CD4-positive, alpha-beta T cell treated with Interleukin-21 for 1 hour (primary cell): ENCODE measurements around the gene TTC28.

Experiments
- DNase-seq: peaks from one replicate; pipeline ENCODE4 v3.0.0-alpha.2; 2020

TTC28 gene

DNA sequence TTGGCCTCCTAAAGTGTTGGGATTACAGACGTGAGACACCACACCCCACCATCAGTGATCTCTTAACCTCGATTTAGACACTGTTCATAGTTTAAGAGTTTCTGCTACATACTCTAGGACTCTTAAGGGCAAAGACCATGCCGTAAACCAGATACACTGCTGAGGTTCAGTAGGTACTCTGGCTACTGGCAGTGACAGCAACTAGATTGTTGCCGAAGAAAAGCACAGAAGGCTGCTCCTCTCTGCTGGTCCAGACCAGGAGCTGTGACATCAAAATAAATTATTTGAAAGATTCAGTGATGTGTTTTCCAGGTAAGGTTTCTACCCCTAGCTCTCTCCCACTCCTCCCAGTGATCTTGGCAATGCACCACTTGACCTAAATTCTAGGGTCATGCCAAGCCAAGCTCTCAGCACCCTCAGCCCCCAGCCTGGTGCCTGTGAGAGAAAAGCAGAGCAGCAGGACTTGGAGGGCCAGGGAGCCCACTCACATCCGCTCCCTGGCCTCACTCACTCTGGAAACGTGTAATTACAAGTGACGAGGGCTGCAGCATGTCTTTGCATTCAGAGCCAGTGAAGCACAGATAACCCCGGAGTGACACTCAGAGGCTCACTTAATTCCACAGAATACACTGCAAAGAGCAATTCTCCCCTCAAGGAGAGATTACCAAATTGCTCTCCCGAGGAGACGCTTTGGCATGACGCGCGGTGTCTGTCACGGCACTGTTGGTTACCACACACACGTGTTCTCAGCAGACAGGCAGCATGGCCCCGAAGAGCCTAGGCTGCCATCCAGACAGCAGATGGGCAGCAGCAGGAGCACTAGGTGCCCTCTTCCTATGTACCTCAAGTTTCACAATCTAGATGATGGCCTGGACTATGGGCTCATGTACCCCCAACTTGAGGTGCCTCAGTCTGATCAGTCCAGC, 663.7 kb downstream of the TTC28 start:
- DNase-seq: no peak

DNA sequence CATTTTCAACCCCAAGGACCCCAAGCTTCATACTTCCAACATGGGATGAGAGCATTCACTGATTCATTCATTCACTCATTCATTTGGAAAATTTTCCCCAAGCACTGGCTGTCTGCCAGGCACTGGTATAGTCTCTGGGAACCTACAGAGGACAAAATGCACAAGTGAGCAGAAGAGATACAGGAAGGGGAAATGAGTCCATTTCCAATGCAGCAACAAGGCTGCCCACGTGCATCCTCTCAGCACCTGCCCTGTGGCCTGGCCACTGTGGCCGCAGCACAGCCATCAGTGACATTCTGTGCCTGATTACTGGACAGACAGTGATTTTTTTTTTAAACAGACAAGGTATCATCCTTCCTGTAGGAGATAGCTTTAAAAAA, 664.6 kb downstream of the TTC28 start:
- DNase-seq: no peak

DNA sequence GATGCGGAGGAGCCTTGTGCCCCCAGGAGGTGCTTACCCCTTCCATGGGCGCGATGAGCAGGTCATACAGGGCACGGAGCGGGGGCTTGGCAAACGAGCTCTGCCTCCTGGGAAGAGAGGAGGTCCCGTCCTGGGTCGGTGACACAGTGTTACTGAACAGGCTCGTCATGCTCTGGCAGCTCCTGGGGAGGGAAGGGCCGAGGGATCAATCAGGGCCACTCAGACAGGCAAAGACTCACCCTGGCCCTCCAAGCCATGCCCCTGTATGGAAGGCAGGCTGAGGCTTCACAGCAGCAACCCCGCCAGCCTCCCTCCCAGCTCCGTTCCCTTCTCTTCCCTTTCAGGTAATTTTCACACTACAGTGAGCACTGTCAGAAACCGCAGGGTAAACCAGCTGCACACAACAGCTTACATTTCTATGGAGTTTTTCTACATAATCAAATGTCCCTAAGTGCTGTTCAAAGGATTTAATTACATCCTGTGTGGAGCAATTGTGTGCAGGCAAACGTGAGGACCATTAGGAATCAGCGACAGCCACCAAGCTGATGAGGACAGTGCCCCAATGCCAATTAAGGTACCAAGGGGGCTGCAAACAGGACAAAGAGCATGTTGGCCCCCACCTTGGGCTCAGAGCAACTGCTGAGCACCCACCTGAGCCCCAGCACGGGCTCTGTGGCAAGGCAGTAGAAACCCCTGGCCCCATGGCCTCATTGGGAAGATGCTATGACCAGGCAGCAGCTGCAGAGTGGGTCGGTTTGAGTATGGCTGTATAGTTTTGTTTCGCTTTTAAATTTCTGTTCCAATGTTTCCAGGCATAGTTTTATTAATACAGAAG, 665.2 kb downstream of the TTC28 start:
- no peak for DNase-seq

DNA sequence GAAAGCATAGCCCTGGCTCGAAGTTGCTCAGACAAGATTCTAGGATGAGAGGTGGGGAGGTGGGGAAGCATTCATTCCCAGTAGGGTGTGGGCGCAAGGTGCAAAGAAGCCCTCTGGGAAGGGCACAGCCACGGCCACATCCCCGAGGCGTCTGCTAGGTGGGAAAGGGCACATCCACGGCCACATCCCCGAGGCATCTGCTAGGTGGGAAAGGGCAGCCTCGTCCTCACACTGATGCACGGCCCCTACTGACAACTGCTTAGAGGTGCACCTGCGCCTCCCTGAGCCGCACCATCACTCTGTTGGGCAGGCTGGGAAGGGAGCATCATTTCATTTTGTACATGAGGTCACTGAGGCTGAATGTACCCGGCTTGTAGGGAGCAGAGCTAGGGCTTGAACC, 666.0 kb downstream of the TTC28 start:
- no peak for DNase-seq

DNA sequence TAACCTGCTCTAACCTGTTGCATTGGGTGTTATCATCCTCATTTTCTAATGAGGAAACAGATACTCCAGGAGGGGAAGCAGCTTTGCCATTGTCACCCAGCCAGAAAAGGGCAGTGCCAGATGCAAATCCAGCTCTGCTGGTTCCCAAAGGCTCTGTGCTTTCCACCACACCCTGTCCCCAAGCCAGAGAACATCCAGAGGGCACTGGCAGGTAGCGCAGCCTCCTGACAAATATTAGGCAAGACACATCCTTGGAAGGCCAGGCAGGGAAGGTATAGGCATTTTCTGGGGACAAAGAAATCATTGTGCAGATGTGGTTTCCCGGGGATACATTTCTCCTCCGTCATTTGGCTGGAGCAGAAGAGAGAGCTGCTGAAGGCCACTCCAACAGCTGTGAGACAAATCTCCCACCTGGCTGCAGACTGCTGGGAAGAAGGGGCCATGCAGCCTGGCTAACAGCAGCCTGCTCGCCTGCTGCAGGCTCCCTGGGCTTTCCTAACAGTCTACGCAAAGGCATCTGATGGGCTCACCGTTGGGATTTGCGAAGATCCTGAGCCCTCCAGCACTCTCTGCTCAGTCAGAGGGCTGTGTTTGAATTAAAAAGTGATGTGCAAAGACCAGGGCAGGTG, 666.7 kb downstream of the TTC28 start:
- DNase-seq: no peak

DNA sequence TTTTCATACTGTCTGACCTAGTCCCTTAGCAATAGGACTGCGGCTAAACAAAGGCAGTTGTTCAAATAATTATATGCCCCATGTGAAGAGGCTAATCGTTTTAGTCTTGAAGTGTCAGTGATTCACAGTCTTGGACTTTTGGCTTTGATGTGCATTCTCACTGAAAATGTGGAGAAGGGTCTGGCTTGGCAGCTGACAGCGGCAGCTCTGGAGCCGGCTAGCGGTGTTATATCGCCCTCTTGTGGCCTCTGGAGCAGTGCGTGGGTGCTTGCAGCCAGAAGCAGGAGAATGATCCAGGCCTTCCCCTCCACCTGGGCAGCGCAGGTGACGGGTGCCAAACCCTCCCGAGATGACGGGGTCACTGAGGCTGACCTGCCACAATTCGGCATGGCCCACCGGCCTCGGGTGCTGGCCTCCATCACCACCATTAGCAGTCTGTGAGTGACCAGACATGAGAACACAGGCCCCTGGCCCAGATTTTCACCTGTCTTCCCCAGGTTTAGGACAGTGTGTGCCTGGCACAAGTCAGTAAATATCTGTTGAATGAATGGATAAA, 670.3 kb downstream of the TTC28 start:
- peak; percentile 70 for DNase-seq

DNA sequence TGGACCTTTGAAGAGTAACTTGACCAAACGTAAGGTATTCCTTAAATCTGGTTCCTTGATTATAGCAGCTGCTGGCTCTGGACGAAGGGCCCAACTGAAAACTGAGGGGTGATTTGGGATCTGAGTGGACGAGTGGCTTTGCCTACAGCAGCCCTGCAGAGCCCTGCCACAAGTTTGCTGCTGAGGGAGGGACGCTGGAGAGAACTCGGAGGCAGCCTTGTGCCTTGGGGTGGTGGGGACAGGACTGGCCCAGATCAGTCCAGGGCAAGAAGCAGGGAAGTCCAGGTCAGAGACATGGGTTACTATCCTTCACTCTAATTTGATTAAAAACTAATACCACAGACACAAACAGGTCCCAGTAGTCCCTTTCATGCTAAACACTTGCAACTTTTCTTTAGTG, 671.0 kb downstream of the TTC28 start:
- no peak for DNase-seq

DNA sequence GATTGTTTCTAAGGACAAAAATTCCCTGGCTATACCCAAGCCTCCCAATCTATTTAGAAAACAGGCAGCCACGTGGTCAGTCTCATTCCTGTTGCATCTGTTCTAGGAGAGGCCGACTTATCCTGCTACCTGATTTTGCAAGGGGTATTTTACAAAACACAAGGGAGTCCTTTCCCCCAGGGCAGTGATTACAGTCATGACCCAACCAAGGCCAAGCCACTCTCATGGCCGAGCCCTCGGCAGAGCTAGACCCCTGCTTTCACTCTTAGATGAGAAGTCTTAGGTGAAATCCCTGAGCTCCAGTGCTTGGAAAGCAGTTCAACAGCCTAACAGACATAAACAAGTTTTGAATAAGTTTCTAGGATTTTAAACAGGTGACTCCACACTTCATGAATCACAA, 671.6 kb downstream of the TTC28 start:
- DNase-seq: no peak

DNA sequence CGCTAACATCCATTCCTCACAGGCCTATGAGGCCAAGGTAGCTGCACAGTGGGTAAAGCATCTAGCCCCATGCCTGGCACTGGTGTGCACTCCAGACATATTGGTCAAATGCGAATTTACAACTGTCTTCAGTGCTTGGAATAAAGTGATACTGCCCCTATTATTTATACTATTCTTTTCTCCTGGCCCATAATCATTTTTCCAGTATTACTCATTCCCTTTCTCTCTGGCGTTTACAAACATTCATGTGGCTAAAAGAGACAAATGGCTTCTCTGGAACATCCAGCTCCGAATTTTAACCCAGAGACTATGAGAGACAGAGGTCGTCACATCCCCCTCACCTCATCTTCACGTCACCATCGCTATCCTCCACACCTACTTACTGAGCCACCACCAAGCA, 673.4 kb downstream of the TTC28 start:
- DNase-seq: no peak

DNA sequence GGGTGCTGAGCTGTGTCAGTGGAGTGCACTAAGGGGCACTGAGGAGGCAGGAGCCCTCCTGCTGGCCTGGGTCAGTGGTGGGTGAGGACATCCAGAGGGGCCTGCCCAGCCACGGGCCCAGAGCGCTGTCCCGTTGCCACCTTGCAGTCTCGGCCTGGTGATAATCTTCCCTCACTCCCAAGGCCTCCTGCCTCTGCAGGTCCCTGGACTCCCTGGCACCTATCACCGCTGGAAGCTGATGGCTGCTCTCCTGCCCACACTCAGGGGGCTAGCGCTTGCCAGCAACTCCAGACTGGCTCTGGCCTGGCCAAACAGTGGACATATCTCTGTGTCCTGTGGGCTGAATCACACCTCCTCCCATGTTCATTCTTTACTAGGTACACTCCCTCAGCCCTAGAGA, 674.1 kb downstream of the TTC28 start:
- no peak for DNase-seq

DNA sequence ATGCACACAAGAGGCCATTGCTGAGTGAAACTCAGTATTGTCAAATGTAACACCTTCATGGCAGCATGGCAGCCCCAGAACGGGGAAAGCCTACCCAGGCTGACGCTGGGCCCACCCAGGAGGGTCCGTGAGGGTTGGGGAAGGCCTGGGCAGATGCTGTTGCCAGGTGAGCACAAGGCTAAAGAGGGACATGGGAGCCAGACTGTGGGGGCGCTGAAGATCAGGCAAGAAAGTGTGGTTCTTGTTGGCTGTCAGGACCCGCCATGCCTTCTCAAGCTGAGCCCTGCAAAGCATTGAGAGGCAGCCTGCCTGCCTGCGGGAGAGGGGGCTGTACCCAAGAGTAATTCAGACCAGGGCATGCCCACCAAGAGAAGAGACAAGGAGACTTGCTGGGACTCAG, 675.6 kb downstream of the TTC28 start:
- no peak for DNase-seq

DNA sequence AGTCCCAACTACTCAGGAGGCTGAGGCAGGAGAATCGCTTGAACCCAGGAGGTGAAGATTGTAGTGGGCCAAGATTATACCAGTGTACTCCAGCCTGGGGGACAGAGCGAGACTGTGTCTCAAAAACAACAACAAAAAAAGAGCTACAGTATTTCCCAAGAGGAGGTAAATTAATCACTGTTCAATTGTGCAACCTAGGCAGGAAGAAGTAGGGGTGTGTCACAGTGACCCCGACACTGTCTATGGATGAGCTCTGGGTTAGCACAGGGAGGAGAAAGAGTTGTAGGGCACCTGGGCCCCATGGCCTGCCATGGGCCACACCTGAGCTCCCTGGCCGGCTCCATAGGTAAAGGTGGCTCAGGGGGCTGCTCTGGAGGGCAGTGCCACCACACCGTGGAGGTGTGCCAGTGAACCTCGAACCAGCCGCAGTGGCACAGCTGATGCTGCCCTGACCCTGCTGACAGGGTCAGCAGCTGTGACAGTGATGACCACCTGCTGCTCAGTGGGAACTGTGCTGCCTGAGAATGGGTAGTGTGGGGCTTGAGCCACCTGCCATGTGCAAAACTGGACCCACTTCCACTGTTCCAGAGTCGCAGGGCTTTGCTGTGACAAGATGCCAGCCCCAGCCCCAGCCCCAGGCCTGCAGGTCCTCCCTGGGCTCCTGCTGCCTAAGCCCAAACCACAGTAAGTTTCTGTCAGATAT, 676.6 kb downstream of the TTC28 start:
- no peak for DNase-seq

DNA sequence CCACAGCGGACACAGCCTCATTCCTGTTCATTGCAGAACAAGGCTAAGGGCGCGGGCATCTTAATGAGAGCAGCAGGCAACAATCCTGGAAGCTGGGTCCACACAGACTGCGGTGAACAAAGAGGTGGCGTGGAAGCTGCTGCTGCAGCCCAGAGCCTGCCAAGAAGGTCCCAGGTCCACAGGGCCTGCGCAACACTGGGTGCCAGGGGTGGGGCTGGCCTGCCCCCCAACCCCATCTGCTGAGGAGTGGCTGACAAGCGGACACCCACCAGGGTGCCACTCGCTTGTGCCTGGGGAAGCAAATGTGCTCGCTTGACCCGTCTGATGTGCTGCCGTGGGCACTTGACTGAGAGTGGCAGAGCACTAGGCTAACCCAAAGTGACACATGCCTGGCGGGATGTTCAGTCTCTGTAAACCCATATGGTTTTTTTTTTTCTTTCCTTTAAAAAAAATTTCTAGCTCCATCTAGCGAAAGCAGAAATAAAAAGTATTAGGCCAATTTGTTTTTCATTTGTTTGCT, 677.4 kb downstream of the TTC28 start:
- no peak for DNase-seq

DNA sequence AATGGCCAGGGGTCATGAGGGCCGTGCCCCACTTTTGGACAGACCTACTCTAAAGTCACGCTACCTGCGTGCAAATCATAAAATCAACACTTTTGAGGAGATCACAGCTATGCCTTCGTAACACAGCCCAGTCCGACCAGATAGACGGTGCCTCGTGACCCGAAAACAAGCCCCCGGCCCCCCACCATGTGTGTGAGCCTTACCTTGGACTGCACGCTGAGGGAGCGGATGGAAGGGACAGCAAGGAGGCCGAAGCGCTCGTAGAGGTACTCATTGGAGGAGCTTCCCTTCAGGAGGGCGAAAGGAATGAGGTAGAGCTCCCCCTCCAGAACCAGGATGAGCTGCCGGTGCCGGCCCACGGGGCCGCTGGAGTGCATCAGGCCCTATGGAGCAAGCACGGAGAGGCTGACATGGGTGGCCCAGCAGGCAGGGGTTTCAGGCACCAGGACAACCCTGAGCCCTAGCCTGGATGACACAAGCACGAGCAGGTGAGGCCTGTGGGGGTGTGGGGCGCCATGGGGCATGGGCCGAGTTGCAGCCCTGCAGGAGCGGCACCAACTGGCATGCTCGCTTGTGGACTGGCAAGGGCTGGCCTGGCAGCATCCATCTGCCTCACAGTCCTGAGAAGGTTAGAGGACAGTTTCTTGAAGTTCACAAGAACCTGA, 678.3 kb downstream of the TTC28 start:
- no peak for DNase-seq

DNA sequence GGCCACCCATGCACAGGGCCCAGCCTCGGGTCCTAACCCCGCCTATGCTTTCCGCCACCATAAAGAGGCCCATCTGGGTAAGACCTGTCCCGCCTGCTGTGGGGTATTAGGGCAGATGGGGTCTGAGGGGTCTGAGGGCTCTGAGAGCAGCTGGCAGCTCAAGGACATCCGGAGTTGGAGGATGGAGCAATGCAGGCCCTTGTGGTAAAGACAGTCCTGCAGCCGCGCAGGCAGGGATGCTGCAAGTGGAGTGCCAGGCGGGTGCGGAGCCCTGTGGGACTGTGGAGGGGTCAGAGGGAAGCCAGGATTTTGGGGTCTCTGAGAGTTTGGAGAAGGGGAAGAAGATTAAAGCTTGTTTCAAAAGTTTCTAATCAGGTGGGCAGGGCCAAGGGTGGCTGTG, 679.3 kb downstream of the TTC28 start:
- no peak for DNase-seq

DNA sequence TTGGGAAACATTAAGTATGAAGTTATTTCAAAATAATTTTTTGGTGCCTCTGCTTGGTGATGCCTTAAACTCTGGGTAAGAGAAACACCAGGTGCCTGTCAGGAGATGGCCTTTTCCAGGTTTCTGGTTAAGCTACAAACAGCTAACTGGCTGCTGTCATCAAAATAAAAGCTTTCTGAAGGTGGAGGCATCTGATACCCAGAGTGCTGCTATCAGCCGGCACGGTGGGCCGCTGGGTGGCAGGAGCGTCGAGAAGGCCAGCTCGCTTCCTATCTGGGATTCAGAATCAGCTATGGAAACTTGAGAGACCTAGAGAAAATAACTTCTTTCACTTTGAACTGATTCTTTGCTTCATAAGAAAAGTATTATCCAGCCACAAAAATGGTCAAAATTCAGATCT, 679.8 kb downstream of the TTC28 start:
- no peak for DNase-seq

DNA sequence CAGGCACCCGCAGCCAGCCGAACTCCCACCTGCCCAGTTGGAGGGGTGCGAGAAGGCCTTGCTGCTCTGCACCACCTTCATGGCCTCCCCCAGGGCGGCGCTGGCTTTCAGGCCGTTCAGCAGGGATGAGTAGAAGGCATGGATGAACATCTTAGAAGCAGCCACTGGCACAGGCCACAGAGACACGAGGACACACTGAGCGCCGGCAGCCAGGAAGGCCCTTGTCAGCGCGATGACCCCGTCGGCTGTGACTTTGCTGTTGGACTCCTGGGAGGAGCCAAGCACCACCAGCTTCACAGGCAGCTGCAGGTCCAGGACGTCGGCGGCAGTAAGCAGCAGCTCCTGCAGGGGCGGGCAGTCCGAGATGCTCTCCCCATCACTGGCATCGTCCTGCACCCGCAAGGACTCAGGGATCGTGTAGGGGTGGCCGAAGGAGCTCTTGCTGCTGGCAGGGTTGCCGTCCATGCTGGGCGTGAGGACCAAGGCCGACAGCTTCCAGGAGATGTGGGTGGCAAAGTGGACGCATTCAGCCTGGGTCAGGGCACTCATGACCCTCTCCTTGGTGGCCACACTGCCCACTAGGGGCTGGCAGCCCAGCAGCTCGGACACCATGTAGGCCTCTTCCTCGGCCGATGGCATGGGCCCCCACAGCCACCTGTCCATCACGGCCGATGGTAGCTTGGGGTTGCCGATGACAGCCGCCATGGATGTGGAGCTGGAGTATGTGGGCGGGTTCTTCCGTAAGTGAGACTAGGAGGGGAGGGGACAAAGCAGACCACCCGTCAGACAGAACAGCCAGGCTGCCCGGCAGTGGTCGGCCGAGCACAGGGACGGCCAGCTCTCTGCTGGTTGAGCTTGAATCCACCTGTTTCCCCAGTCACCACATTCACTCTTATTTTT, 680.9 kb downstream of the TTC28 start:
- DNase-seq: no peak

DNA sequence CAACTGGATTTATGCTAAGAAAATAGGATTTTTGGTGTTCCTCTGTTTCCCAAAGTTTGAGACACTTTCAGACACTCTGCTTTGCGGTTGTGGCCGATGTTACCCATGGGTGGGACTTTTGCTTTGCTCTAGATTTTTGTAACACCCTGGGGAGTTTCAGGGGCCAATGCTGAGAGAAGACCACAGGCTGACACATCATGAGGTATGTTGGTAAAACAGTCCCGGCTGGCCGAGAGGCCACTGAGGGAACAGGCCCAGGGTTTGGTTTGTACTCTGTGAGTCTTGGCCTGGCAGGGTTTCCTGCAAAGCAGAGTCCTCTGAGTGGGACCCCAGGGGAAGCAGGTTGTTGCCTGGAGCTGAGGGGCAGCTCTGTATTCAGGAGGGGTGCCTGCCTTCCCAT, 682.1 kb downstream of the TTC28 start:
- DNase-seq: no peak

DNA sequence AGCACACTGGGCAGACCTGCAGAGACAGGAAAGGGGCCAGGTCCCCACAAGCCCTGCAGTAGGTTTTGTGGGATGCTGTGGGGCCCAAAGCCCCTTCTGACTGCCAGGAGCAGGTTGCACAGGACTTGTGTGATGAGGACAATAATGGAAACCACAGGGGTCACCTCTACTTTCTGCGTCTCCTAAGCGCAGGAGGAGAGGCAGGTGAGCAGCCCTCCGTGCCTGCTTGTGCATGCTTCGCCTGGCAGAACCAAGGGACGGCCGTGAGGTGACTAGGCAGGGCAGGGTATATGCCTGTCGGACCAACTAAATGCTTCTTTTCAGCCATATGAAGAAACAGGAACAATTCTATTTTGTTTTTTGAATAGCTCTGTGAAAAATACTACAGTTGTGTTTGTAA, 682.7 kb downstream of the TTC28 start:
- no peak for DNase-seq

DNA sequence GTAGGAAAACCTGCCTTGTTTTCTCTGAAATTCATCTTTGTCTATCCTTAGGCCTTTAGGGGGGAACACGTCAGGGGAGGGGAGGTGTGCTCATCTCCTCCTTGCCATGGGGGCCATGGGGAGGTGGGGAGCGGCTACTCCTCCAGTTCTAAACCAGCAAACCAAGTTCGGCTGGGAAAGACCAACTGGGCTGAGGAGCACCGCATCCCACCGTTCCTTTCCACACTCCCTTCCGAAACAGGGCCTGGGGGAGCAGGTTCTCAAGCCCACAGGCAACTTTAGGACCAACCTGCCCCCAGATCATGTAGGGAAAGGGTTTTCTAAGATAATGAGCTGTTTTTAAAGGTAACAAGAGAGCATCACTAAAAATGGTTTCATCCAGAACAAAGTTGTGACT, 683.1 kb downstream of the TTC28 start:
- no peak for DNase-seq
